HFF-Myc (cell line): Measurements from ENCODE around the gene SLC22A4.

Source experiments
- DNase-seq: peaks from one replicate; pipeline ENCODE4 v3.0.0-alpha.2; 2011; ENCODE audit warnings: low read depth; ENCODE audit errors: extremely low read depth
- H3K4me3 ChIP-seq: replicated peaks from 2 replicates; pipeline ENCODE4 v1.5.1; 2011; ENCODE audit warnings: low read depth, mild to moderate bottlenecking, control low read depth, low read length
- CTCF ChIP-seq: IDR thresholded peaks from 2 replicates; pipeline ENCODE4 v1.5.1; 2012; ENCODE audit warnings: mild to moderate bottlenecking, low read depth, low read length, control low read depth; ENCODE audit errors: missing control alignments

Gene SLC22A4

GRCh38 chr5:132370971-132371602 is 76.9 kb downstream of the SLC22A4 start:
- DNase-seq = no peak
- H3K4me3 ChIP-seq = no peak overlapping the region
- TF ChIP-seq CTCF = no peak

GRCh38 chr5:132371603-132371994 is 77.4 kb downstream of the SLC22A4 start:
- H3K4me3 ChIP-seq = no peak overlapping the region
- DNase-seq = no peak
- TF ChIP-seq CTCF = no peak

GRCh38 chr5:132372127-132372526 is 77.9 kb downstream of the SLC22A4 start:
- TF ChIP-seq CTCF = no peak
- H3K4me3 ChIP-seq = no peak overlapping the region
- no peak for DNase-seq

- DNase-seq = no peak
- no peak for TF ChIP-seq CTCF
- no peak overlapping the region for H3K4me3 ChIP-seq
These were observed 78.3 kb downstream of the SLC22A4 start for GRCh38 chr5:132372542-132372941.

- no peak for TF ChIP-seq CTCF
- H3K4me3 ChIP-seq = no peak overlapping the region
- no peak for DNase-seq
These were observed 81.8 kb downstream of the SLC22A4 start for GRCh38 chr5:132375957-132376356.

GRCh38 chr5:132376694-132377641 is 82.8 kb downstream of the SLC22A4 start:
- DNase-seq = no peak
- H3K4me3 ChIP-seq = no peak overlapping the region
- no peak for TF ChIP-seq CTCF

GRCh38 chr5:132377738-132378137 is 83.5 kb downstream of the SLC22A4 start:
- no peak for DNase-seq
- no peak overlapping the region for H3K4me3 ChIP-seq
- TF ChIP-seq CTCF = no peak
